GM19240 (cell line): ENCODE data around the gene HUS1B.
A peak's percentile ranks its signal among the peaks of the same experiment; 100 is the strongest.
"Not testable (repeated sequence)": the region's sequence is repeated elsewhere in the genome, so short reads cannot be mapped to it uniquely, and the experiment has no call there.

ENCODE experiments used
- DNase-seq: peaks from one replicate; pipeline ENCODE4 v3.0.0; 2011; ENCODE audit warnings: low spot score; ENCODE audit not compliant: insufficient read length

Gene HUS1B

GRCh38 chr6:679282-679681 is 22.4 kb upstream of the HUS1B start:
- no peak for DNase-seq

DNA sequence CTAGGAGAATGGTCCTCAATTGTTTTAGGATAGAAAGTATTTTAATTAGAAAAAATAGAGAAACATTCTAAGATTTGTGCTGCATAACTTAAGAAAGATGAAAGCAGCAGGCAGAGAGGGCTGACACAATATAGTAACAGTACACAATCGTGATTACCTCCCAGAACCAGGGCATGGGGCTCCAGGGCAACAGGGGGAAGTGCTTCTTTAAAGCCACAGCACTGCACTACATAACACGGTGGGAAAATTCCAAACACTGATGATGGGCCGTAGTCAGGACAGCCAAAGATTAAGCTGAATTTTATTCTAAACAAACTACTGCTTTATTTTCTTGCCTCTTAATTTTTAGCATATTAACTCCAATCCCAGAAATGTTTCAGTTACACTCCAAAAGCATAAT is 21.6 kb upstream of the HUS1B start:
- no peak for DNase-seq

DNA sequence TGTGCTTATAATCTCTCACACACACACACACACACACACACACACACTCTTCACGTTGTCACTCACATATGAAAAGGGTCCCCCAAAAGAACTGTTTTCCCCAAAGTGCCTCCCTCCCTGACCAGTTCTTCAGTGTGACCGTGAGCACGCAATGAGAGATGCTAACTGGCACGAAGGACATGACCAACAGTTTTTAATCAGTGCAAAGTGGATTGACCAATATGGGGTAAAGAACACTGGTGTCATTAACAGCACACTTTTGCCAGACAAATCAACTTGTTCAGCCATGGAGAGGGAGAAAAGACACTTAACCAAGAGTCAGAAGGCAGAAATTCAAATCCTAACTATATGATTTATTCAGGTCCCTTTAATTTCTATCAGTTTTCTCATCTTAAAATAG is 21.0 kb upstream of the HUS1B start:
- DNase-seq, result no peak

- DNase-seq, result no peak
Measured at GRCh38 chr6:674956-675355, 18.1 kb upstream of the HUS1B start.

GRCh38 chr6:674406-674805 is 17.5 kb upstream of the HUS1B start:
- no peak for DNase-seq

- DNase-seq, result no peak
Measured at GRCh38 chr6:667253-667927, 10.5 kb upstream of the HUS1B start.

GRCh38 chr6:665403-666267 is 8.7 kb upstream of the HUS1B start:
- no peak for DNase-seq

- not testable (repeated sequence) for DNase-seq
Measured at GRCh38 chr6:663788-664187, 6.9 kb upstream of the HUS1B start.

DNA sequence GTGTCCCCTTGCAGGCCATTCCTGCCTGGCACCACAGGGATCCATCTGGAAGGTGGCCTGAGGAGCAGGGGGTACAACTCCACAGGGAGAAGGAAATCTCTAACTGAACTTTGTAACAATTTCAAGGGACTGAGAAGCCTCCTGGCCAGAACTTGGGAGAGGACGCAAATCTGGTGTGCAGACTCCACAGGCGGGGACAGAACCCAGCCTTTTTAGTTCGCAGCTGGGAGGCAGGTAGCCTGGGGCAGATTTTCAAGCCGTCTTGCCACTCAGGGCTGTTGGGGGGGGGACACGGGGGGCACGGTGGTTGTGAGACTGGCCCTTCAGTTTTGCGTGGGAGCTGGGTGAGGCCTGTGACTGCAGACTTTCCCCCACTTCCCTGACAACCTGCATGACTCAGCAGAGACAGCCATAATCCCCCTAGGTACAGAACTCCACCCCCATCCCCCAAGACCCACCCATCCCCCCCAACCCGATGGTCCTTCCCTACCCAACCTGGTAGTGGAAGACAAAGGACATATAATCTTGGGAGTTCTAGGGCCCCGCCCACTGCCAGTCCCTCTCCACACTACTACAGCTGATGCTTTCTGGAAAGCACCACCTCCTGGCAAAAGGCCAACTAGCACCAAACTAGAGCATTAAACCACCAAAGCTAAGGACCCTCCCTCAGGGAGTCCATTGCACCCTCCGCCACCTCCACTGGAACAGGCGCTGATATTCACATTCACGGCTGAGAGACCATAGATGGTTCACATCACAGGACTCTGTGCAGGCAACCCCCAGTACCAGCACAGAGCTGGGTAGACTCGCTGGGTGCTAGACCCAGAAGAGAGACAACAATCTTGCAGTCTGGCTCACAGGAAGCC is 3.0 kb upstream of the HUS1B start:
- DNase-seq, result no peak

- DNase-seq, result no peak
Measured at GRCh38 chr6:658244-658643, 1.3 kb upstream of the HUS1B start.

GRCh38 chr6:657743-658142 is 843 bp upstream of the HUS1B start:
- no peak for DNase-seq

- no peak for DNase-seq
Measured at GRCh38 chr6:654136-654535, 2.8 kb downstream of the HUS1B start.

DNA sequence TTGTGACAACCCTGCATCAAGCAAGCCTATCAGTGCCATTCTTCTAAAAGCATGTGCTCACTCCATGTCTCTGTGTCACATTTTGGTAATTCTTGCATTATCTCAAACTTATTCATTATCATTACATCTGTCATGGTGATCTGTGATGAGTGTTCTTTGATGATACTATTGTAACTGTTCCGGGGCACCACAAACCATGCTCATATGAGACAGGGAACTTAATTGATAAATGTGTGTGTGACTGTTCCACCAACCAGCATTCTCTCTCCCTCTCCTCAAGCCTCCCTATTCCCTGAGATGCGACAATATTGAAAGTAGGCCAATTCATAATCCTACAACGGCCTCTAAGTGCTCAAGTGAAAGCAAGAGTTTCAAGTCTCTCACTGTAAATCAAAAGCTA is 4.0 kb downstream of the HUS1B start:
- DNase-seq, result no peak

- no peak for DNase-seq
Measured at GRCh38 chr6:650098-650497, 6.8 kb downstream of the HUS1B start.

DNA sequence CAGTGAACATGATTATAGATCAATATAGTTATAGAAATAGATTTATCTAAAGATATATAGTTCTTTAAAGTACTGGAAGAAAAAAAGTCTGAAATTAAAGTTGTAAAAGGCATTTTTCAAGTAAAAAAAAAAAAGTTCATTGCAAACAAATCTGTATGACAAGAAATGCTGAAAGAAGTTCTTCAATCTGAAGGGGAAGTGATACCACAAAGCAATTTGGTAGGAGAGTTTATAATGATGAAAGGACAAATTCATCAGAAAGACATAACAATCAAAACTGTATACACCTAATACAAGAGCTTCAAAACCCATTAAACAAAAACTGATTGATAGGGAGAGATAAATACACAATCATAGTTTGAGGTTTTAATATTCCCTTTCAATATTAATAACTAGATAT is 14.1 kb downstream of the HUS1B start:
- no peak for DNase-seq

GRCh38 chr6:641225-641985 is 15.5 kb downstream of the HUS1B start:
- DNase-seq, result no peak

- DNase-seq, result no peak
Measured at GRCh38 chr6:636488-636887, 20.4 kb downstream of the HUS1B start.

GRCh38 chr6:635233-635632 is 21.7 kb downstream of the HUS1B start:
- DNase-seq, result no peak

DNA sequence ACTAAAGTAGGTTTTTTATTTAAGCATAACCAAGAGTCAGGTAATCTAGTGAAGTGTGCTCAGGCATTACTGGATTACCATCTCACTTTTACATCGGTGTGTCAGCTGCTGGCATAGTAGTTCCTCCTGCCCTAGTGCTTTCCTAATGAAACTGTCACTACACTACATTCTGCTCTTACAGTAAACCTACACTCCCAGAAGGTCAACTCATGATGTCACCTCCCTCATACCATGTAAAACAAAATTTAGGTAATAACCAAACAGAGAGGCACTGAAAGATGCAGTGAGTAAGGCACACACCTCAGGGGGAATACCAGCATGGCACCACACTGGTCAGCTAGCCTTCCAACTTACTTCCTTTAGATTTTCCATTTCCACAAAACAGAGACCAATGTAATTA is 23.3 kb downstream of the HUS1B start:
- DNase-seq, result no peak

DNA sequence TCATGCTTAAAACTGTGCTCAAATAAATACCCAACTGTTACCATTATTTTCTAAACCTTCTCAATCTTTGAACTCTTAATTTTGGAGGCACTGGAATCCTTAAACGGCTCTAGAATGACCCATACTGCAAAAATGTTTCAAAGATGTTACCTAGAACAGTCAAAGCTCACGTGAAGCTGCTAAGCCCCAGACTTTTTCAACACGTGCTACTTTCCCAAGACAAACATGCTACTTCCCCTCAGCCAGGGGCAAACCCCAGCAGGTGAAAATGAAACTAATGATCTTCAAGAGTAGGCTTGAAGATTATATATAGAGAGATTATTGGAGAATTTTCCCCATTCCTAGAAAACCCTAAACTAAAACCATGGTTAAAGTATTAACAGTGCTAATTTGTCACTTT is 28.1 kb downstream of the HUS1B start:
- peak; percentile 13 for DNase-seq

DNA sequence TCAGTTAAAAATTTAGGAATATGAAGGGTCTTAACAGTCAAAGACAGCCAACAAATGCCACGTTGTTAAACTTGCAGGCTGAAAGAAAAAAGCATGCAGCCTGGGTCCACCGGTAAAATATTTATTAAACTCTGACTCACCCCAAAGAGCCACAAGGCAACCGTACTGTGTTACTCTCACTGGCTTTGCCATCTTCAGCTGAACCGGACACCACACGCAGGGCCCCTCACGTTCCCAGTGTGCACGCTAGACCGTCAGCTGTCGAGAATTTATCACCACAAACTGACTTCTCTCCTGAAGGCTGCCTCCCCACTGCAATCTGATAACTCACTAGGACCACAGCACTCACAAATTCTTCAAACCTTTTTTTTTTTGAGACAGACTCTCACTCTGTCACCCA is 30.7 kb downstream of the HUS1B start:
- no peak for DNase-seq
